GM12872 (cell line): ENCODE data around the gene PEX10.

Experiments used
- CTCF ChIP-seq: IDR thresholded peaks from 3 replicates; pipeline ENCODE4 v1.5.1; 2011; ENCODE audit warnings: low read depth, mild to moderate bottlenecking, low read length, moderate library complexity; ENCODE audit not compliant: insufficient read depth

PEX10 gene

DNA sequence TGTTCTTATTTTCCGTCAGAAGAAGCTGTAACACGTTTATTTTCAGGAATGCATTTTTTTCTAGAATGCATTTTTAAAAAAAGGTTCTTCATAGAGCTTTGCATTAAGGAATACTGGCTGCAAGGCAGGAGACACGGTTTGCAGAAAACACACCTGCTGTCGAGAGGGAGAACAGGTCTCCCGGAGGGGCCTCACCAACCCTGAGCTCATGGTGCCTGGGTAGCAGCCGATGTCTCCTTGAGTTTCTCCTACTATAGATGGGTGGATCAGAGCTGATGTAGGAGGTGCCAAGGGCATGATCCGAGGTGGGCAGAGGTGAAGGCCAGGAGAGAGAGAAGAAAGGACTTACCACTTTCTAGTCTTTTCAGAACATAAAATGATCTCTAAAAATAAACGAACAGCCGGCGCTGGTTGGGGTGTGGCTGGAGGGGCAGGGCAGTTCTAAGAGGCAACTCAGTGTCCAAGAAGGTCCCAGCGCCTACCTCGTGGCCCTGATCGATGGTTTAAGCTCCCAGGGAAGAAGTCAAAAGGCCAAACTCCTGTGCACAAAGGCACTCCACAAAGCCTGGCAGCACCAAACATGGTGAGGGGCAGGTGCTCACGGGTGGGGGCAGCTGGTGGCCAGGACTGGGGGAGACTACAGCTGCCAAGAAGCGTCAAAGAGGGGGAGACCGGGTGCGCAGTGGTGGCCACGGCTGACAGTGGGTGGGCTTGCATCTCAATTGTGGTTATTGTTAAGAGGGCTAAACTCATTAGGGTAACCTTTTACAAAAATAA lies 33.2 kb downstream of the PEX10 start:
- no peak for TF ChIP-seq CTCF

- no peak for TF ChIP-seq CTCF
These were observed 33.9 kb downstream of the PEX10 start for GRCh38 chr1:2378441-2378851.

- no peak for TF ChIP-seq CTCF
These were observed 34.5 kb downstream of the PEX10 start for GRCh38 chr1:2377751-2378440.

DNA sequence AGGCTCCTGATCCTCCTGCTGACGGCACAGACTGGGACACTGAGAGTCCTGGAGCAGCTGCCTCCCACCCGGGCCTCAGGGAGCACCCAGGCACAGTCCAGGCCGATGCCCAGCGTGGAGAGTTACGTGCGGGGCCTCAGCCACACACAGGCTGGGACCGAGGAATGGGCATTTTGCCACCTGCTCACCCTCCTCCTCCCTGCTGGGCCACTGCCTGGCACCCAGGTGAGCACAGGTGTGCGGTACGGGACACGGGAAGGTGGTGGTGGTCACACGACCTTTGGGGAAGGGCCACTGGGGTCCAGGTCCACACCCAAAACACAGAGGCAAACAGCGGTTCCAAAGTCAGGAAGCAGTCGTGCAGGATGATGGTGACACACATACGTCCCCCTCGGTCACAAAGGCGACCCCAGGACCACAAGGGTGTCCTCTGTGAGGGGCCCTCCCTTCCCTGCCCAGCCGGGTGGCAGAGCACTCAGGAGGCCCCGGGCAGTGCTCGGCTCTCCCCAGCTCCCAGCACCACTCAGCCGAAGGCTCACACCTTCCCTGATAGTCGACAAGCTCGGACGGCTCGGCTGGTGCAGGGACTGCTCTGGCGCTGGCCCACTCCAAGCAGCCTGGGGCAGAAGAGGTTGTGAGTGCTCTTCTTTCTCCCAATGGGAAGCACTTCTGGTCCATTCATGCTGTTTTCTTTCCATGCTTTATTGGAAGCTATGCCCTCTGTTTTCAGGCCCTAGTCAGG lies 35.3 kb downstream of the PEX10 start:
- TF ChIP-seq CTCF: no peak

- TF ChIP-seq CTCF: no peak
These were observed 36.1 kb downstream of the PEX10 start for GRCh38 chr1:2376261-2376741.

GRCh38 chr1:2375923-2376260 lies 36.5 kb downstream of the PEX10 start:
- no peak for TF ChIP-seq CTCF

GRCh38 chr1:2375246-2375922 lies 37.0 kb downstream of the PEX10 start:
- TF ChIP-seq CTCF: no peak
